ENCODE results near the gene FYB1. TPM values are rescaled to one million over a fixed set of nuclear protein-coding genes. Genes with fewer than 3 reads are reported as not detected.

FYB1 gene
- total RNA-seq, 1 experiment from 2014 or later, result not detected

DNA sequence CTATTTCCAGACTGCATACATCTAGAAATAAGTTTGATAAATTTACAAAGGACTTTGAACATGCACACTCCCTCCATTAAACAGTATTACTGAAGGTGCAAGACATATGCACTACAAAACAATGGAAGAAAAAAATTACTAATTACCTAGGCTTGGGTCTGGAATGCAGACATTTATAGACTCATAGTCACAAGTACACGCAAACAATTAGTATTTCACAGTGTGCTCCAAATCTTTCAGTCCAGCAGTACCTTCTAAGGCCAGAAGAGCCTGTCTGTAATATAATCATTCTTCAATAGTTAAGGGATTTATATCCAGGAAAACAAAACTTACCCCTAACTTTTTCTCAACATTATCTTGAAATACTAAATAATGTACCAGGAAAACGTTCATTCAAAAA lies 156.3 kb downstream of the FYB1 start:
- Histone ChIP-seq H3K9me3 (ENCODE audit: low read depth, low read length, poor library complexity, severe bottlenecking) (peaks cover 13% of the 10 kb centered on the region), H3K4me3 (ENCODE audit: low read depth, low read length, poor library complexity, severe bottlenecking) (no peak overlapping the region), H3K4me1 (ENCODE audit: insufficient read depth, low read length, poor library complexity, severe bottlenecking) (no peaks in the 10 kb centered on the region), H3K27ac (ENCODE audit: low read depth, low read length, poor library complexity, severe bottlenecking) (no peak overlapping the region), H3K27me3 (replicated peaks; ENCODE audit: insufficient read depth, low read depth, low read length, poor library complexity) (no peaks in the 10 kb centered on the region), H3K36me3 (ENCODE audit: insufficient read depth, low read length, poor library complexity, severe bottlenecking) (no peaks in the 10 kb centered on the region)
- TF ChIP-seq EZH2 (IDR thresholded peaks at IDR 0.05; ENCODE audit: borderline replicate concordance, low read depth, low read length, poor library complexity, severe bottlenecking), result no peak
- TF ChIP-seq, protein P1, sequence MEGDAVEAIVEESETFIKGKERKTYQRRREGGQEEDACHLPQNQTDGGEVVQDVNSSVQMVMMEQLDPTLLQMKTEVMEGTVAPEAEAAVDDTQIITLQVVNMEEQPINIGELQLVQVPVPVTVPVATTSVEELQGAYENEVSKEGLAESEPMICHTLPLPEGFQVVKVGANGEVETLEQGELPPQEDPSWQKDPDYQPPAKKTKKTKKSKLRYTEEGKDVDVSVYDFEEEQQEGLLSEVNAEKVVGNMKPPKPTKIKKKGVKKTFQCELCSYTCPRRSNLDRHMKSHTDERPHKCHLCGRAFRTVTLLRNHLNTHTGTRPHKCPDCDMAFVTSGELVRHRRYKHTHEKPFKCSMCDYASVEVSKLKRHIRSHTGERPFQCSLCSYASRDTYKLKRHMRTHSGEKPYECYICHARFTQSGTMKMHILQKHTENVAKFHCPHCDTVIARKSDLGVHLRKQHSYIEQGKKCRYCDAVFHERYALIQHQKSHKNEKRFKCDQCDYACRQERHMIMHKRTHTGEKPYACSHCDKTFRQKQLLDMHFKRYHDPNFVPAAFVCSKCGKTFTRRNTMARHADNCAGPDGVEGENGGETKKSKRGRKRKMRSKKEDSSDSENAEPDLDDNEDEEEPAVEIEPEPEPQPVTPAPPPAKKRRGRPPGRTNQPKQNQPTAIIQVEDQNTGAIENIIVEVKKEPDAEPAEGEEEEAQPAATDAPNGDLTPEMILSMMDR (conservative IDR thresholded peaks at IDR 0.05; ENCODE audit: low read depth, low read length), result no peak
- POLR2A ChIA-PET (ENCODE audit: low non-redundant PET), result no interaction called here
- intact Hi-C loops (cut with micrococcal nuclease; ENCODE audit: unreplicated experiment), result no loop called here
- no peak for DNase-seq (ENCODE audit: low spot score)
- CTCF ChIA-PET, result no interaction called here
- no TSS peak for BruUV-seq (replicated peaks)

DNA sequence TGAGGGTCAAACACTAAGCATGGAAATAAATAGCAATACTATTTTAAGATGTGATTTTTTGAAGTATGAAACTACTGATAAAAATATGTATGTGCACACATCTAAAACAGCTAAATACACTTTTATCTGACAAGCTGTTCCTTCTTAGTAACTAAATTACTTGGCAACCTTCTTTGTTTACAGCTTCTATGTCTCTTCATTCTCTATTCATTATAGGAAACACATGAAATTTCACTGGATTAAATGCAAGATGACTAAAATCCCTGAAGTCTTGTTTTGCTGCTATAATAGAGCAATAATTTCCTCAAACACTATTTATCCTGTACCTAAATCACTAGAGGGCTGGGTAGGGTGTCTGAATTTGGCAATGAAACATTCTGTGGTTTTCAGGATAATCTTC lies 156.8 kb downstream of the FYB1 start:
- ChIA-PET POLR2A (ENCODE audit: low non-redundant PET) (no interaction called here), CTCF (no interaction called here)
- Histone ChIP-seq H3K27ac (ENCODE audit: low read depth, low read length, poor library complexity, severe bottlenecking) (no peak overlapping the region), H3K4me3 (ENCODE audit: low read depth, low read length, poor library complexity, severe bottlenecking) (no peak overlapping the region), H3K36me3 (ENCODE audit: insufficient read depth, low read length, poor library complexity, severe bottlenecking) (no peaks in the 10 kb centered on the region), H3K27me3 (replicated peaks; ENCODE audit: insufficient read depth, low read depth, low read length, poor library complexity) (no peaks in the 10 kb centered on the region), H3K9me3 (ENCODE audit: low read depth, low read length, poor library complexity, severe bottlenecking) (peaks cover 10% of the 10 kb centered on the region), H3K4me1 (ENCODE audit: insufficient read depth, low read length, poor library complexity, severe bottlenecking) (no peaks in the 10 kb centered on the region)
- BruUV-seq (replicated peaks), result no TSS peak
- no peak for DNase-seq (ENCODE audit: low spot score)
- intact Hi-C loops (cut with micrococcal nuclease; ENCODE audit: unreplicated experiment), result no loop called here
- no peak for TF ChIP-seq EZH2 (IDR thresholded peaks at IDR 0.05; ENCODE audit: borderline replicate concordance, low read depth, low read length, poor library complexity, severe bottlenecking)
- TF ChIP-seq, protein P1 (conservative IDR thresholded peaks at IDR 0.05; ENCODE audit: low read depth, low read length), result no peak

DNA sequence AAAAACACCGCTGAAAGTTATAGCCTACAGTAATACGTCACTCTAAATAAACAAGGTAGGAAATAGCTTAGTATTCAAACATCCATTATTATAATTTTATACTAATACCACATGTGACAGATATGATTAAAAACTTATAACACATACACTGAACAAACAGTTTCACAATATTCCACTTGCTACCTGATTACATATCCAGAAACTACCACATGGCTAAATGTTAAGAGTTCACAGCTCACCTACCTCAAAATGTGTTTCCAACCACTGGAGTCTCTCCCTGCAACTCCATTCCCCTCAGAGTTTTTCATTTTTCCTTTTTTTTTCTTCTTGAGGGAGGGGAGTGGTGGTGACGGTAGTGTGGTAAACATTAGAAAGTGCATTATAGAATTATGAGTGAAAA lies 157.3 kb downstream of the FYB1 start:
- no peaks in the 10 kb centered on the region for H3K4me1 ChIP-seq (ENCODE audit: insufficient read depth, low read length, poor library complexity, severe bottlenecking)
- no peak overlapping the region for H3K27ac ChIP-seq (ENCODE audit: low read depth, low read length, poor library complexity, severe bottlenecking)
- H3K27me3 ChIP-seq (replicated peaks; ENCODE audit: insufficient read depth, low read depth, low read length, poor library complexity), result no peaks in the 10 kb centered on the region
- H3K36me3 ChIP-seq (ENCODE audit: insufficient read depth, low read length, poor library complexity, severe bottlenecking), result no peaks in the 10 kb centered on the region
- no peak for TF ChIP-seq EZH2 (IDR thresholded peaks at IDR 0.05; ENCODE audit: borderline replicate concordance, low read depth, low read length, poor library complexity, severe bottlenecking)
- intact Hi-C loops (cut with micrococcal nuclease; ENCODE audit: unreplicated experiment), result no loop called here
- BruUV-seq (replicated peaks), result no TSS peak
- peaks cover 8% of the 10 kb centered on the region for H3K9me3 ChIP-seq (ENCODE audit: low read depth, low read length, poor library complexity, severe bottlenecking)
- H3K4me3 ChIP-seq (ENCODE audit: low read depth, low read length, poor library complexity, severe bottlenecking), result no peak overlapping the region
- no peak for DNase-seq (ENCODE audit: low spot score)
- ChIA-PET POLR2A (ENCODE audit: low non-redundant PET) (no interaction called here), CTCF (no interaction called here)

DNA sequence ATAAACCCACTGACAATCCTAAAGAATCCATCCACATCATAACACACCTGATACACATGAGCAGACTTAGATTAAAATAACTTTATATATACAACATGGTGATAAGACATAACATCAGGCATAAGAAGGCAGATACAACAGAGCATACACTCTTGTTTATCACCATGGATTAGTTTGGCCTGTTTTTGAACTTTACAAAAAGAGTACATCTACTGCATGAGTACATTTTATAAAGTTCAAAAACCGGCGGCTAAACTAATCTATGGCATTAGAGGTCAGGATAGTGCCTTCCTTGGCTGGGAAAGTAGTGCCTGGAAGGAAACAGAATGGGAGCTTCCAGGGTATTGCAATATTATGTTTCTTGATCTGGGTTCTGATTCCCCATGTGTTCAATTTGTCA lies 160.3 kb downstream of the FYB1 start:
- H3K4me1 ChIP-seq (ENCODE audit: insufficient read depth, low read length, poor library complexity, severe bottlenecking), result no peaks in the 10 kb centered on the region
- BruUV-seq (replicated peaks), result no TSS peak

More for the DNA sequence above, 160.3 kb downstream of the FYB1 start:
- no peak overlapping the region for H3K4me3 ChIP-seq (ENCODE audit: low read depth, low read length, poor library complexity, severe bottlenecking)
- intact Hi-C loops (cut with micrococcal nuclease; ENCODE audit: unreplicated experiment), result no loop called here
- no peaks in the 10 kb centered on the region for H3K9me3 ChIP-seq (ENCODE audit: low read depth, low read length, poor library complexity, severe bottlenecking)
- H3K27ac ChIP-seq (ENCODE audit: low read depth, low read length, poor library complexity, severe bottlenecking), result no peak overlapping the region
- H3K36me3 ChIP-seq (ENCODE audit: insufficient read depth, low read length, poor library complexity, severe bottlenecking), result no peaks in the 10 kb centered on the region
- H3K27me3 ChIP-seq (replicated peaks; ENCODE audit: insufficient read depth, low read depth, low read length, poor library complexity), result no peaks in the 10 kb centered on the region
- CTCF ChIA-PET, result no interaction called here
- TF ChIP-seq, protein P1 (conservative IDR thresholded peaks at IDR 0.05; ENCODE audit: low read depth, low read length), result no peak
- TF ChIP-seq EZH2 (IDR thresholded peaks at IDR 0.05; ENCODE audit: borderline replicate concordance, low read depth, low read length, poor library complexity, severe bottlenecking), result no peak
- DNase-seq (ENCODE audit: low spot score), result no peak
- POLR2A ChIA-PET (ENCODE audit: low non-redundant PET), result no interaction called here

Measured in A673 (cell line).